HG03432 (cell line): ENCODE results near the gene TSHZ2.
"Not testable (repeated sequence)": the region's sequence is repeated elsewhere in the genome, so short reads cannot be mapped to it uniquely, and the experiment has no call there.

Experiments used
- ATAC-seq: cut with Tn5 transposase; IDR thresholded peaks from one replicate; pipeline ENCODE4 v1.9.1; 2021; ENCODE audit warnings: mild to moderate bottlenecking, moderate library complexity; ENCODE audit not compliant: unreplicated experiment

Gene TSHZ2

DNA sequence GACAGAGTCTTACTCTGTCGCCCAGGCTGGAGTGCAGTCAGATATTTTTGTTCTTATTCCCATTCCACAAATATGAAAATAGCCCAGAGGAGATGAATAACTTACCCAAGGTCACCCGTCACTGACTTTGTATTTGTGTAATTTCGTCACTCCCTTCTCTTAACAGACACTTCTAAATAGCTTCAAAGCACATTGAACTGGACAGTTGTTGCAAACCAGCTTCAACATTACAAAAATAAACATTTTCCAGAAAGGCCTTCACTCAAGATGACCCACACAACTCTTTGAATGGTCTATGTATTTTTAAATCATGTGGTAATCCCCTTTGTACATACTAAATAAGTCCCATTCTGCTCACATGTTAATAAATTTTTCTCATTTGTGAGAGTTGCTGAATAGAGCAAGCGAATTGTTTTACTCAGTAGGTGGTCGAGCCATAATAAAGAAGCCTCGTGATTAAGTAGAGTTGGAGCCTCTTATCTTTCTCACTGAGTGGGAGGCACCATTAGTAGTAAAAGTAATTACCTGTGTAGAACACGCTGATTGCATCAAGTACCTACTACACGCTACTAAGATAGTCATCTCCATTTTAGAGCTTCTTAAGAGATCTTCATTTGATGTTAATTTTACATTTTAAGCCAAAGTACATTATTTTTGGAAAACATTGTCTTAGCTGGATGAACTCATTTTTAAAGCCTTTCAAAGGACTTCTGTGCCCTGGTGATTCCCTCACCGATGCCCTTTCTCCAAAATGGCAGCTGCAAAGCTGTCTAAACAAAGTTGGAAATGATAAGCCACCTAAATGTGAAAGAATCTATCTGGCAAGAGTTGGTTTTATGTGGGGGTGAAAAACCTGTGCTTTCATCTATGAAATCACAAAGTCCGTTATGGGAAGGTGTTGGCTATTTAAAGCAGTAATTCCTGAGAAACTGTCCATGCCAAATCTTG is 110.0 kb downstream of the TSHZ2 start:
- no peak for ATAC-seq

DNA sequence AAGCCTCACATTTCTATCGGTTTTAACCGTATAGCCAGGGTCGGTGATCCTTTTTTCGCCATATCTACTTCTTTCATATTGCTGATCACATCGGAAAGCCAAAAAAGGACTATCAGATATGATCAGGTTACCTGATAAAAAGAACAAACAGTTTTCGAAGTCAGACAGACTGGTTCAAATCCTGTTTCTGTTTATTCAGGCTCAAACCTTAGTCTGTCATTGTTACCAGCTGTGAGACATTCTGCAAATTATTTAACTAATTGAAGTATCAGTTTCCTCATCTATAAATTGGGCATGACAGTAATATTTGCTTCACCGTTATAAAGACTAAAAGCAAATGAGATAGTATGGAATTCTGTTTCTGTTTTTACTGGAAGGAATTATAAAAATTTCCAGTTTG is 111.3 kb downstream of the TSHZ2 start:
- no peak for ATAC-seq

DNA sequence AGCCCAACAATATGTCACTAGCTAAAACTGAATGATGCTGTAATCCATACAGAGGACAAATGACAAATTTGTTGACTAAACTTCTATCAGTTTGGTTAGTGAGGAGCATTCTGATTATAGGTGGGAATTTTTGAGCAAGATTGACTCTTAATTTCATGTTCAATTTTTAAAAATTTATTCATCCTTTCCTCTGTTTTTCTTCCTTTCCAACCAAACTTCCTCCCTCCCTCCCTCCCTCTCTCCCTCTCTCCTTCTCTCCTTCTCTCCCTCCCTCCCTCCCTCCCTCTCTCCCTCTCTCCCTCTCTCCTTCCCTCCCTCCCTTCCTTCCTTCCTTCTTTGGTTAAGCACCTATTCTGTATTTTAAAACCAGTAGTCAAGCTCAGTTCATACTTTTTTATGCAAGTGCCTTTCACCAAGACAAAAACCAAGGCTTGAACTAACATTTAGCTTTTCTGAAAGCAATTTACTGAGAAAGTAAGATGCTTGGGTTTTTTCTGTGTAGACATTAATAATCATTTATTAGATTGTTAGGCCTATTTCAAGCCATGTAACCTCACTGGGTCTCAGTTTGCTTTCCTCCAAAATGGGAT is 112.3 kb downstream of the TSHZ2 start:
- ATAC-seq: no peak

DNA sequence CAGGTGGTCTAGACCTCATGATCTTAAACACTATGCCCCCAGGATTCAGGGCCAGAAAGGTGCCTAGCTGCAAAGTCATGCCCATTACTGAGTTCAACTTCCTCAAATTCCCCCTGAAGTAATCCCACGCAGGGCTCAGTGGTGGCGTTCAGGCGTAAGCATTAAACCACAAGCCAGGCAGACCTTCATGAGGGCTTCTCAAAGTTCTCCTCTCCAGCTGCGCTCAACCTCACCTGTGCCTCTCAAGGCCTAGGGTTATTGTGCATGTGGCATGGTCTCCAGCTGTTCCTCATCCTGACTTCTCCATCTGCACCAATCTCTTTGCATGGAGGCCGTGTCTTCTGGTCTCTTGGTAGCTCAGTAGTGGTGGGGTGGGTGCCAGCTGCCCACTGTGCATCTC is 113.6 kb downstream of the TSHZ2 start:
- ATAC-seq: no peak

DNA sequence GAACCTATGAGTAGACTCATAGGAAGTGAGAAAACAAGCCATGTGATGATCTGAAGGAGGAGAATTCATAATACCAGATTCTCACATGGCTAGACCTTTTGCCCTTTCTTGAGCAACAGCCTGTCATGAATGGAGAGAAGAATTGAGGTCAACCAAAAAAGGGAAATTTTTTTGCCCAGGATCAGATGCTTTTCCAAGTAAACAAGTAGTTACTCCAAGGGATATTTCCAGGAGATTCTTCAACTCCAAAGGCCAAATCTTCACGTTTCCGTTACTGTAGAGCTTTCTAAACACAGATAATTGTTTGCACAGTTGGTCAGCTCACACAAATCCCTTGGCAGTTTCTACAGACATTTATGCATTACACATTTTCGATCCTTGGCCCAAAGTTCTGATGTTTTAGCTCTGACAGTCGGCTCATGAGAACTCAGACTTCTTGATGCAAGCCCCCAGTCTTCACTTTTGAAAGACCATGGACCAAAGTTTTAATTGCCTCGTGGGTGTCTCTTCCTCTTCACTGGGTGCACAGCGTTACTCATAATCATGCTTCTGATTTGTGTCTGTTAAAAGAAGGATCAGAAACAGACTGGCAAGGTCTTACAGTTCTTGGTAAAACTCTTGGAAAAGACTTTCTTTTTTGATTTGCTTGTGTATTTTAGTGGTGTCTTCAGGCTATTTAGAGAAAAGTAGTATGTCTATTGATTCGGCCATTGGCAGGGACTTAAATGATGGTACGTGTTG is 115.0 kb downstream of the TSHZ2 start:
- no peak for ATAC-seq

DNA sequence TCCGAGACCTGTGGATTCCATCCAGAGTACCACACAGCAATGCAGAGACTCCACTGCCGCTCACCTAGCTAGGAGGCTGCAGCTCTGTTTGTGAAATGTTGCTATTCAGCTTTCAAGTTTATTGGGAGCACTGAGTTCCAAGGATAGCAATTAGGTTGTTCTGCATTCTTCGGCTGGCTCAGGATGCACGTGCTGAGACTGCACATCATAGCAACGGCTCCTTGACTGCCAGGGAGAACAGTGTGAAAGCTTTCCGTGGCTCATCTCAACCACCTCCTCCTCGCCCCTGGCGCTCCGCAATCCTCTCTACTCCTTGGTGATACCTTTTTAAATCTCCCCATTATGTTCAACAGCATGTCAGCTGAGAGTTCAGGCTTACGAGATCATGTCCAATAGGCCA is 116.6 kb downstream of the TSHZ2 start:
- no peak for ATAC-seq

DNA sequence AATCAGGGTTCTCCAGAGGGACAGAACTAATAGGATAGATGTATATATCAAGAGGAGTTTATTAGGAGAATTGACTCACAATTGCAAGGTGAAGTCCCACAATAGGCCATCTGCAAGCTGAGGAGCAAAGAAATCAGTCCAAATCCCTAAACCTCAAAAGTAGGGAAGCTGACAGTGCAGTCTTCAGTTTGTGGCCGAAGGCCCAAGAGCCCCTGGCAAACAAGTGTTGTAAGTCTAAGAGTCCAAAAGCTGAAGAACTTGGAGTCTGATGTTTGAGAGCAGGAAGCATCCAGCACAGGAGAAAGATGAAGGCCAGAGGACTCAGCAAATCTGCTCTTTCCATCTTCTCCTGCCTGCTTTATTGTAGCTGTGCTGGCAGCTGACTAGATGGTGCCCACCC is 117.7 kb downstream of the TSHZ2 start:
- ATAC-seq: not testable (repeated sequence)

DNA sequence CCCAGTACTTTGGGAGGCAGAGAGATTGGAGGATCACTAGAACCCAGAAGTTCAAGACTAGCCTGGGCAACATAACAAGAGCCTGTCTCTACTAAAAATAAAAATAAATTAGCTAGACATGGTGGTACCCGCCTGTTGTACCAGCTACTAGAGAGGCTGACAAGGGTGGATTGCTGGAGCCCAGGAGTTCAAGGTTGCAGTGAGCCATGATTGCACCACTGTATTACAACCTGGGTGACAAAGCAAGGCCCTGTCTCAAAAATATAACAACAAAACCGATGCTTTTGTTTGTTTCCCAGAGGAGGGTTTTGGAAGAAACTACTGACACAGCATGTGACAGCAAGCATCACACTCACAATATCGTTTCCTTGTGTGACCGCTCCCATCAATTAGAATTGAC is 119.6 kb downstream of the TSHZ2 start:
- no peak for ATAC-seq

DNA sequence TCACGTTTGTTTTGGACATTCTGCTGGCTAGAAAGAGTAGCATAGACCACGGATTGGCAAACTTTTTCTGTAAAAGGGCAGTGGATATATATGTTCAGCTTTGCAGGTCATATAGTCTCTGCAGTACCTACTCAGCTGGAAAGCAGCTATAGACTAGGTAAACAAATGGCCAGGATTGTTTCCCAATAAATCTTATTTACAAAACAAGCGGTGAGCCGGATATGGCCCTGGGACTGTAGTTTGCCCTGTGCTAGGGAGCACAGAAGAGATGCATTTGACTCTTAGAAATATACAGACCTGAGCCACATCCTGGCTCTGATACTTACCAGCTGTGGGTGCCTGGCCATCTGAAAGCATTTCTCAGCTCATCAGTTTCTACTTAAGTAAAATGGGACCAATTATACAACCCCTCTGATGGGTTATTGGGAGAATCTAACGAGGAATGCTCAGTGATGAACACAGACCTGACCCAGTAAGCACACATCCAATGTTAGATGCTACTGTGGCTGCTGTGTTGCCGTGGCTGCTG is 120.7 kb downstream of the TSHZ2 start:
- ATAC-seq: no peak

DNA sequence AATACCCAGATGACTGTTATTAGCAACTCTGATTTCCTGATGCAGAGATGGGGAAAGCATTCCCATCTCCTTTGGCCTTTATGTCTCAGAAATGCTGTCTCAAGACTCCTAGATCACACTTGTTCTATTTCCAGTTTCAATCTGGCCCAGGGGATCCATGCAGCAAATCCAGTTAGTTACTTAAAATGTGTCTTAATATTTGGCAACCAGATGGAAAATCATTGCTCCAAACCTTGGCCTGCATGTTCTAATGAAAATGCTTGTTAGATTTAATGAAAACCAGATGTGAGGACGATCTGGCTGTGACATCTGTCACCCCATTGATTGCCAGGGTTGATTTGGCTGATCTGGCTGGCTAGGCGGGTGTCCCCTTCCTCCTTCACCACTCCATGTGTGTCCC is 125.2 kb downstream of the TSHZ2 start:
- no peak for ATAC-seq

DNA sequence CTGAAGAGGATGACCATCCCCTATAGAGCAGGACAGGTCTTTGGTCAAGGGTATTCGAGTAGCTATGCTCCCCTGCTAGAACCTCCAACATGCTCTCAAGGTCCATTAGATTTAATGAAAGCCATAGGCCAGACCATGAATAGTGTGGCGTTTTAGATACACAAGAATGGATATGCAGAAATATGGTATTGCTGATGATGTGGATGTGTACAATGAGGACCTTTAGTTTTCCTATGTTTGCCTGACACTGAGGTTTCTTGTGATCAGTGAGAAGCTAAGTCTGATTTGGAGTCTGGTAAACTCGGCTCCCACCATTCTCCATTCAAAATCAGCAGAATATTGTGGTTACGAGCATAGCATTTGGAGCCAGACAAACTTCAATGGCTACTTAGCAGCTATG is 125.6 kb downstream of the TSHZ2 start:
- no peak for ATAC-seq

DNA sequence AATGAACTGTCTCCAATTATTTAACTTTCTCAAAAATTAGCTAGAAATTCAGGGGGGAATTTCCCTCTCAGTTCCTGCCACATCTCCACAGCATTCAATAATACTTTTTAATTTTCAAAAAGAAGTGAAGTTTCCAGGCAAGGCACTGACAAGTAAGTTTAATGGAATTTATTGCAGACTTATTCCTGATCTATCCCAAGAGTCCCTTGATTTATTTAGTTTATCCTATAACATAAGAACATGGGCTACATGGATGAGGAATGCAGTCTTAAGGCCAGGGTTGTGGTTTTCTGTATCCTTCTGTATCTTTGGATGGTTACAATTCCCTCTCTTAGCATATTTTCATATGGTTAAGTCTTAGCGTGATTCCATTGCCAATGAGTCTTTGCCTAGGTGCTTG is 126.5 kb downstream of the TSHZ2 start:
- no peak for ATAC-seq

DNA sequence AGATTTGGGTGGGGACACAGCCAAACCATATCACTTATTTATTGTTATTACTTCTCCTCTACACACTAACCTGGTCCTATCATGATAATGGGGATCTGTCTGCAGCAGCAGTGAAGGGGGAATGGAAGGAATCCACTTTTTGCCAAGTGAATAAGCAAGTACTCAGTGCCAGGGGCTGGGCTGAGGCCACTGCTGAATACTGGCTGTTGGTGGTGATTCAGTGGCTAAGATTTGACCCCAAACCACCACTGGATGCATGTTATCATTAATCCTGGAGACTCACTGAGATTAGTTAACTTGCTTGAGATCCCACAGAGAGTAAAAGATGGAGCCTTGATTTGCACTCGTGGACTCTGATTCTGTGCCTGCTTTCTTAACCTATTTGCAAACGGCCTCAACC is 127.7 kb downstream of the TSHZ2 start:
- ATAC-seq: no peak

DNA sequence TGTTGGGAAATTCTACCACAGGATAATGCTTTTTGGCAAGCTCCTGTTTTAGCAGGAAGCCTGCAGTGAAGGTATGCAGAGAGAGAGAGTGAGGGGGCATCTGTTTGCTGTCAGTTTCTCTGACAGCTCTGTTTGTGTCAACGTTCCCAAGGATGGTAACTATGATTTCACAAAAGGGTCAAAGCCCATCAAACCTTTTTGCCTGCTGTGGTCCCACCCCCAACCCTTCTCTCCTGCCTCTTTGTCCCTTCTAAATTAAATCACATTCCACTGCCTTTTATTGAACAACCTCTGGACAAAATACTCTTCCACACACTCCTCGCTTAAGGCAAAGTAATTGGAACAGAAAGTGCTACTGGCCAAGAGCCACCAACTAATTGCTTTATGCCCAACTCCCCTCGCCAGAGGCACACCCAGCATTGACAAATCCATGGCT is 128.3 kb downstream of the TSHZ2 start:
- ATAC-seq: no peak

DNA sequence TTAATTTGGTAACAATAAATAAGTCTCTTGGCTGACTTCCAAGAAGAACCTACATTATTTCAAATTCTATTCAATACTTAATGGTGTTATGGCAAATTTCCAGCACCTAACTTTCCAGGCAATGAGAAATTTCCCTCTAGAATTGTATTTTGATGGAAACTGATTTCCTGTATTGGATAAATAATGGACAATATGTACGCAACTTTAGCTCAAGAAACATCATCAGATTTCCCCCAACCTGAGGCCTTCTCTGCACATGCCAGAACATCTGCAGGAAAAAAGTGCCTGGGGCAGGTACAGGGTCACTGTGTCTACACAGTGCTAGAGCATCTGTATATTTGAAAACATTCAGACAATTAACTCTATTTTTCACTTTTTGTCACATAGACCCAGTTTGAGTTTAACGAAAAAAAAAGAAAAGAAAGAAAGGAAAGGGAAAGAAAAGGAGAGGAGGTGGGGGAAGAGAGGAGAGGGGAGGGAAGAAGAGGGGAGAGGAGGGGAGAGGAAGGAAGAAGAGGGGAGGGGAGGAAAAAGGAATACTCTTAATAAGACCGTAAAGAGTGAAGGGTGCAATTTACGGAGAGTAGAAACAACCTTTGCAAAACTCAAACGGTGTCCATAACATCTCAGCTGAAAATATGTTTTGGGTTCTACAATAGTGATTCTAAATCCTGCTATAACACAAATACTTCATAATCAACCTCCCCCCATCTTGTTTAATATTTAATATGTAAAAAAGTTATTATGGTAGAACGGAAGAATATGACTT is 130.0 kb downstream of the TSHZ2 start:
- no peak for ATAC-seq

DNA sequence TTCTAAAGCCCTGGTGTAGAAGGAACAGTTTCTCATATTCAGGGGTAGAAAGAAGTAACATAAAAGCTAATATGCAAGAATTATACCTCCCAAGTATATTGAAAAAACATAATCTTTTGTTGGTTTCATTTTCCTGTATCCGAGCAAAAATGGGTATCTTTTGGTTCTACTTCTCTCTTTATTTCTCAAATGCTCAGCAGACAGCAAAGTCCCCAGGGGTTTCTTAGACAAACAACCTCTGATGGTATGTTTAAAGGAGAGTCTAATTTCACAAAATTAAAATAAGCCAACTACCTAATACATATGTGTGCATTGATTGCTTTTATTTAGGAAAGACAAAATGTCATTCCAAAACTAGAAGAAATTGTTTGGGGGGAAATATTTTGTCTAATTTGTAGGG is 131.0 kb downstream of the TSHZ2 start:
- ATAC-seq: no peak

DNA sequence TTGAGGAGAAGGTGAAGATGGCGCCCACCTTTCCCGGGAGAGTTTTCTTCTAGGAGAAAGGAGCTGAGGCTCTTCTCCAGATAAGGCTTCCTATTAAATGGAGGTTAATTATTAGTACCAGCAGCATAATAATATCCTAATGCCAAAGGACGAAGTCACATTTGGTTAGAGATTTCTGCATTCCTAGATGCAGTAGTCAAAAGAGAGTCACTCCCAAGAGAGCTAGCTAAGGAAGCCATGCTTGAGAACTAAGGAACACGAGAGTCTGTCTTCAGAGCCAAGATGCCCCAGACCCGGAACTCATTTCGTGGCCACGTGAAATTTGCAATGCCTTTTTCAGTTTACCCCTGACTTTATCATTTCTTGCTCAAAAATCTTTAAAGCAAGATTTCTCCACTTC is 132.7 kb downstream of the TSHZ2 start:
- ATAC-seq: no peak

DNA sequence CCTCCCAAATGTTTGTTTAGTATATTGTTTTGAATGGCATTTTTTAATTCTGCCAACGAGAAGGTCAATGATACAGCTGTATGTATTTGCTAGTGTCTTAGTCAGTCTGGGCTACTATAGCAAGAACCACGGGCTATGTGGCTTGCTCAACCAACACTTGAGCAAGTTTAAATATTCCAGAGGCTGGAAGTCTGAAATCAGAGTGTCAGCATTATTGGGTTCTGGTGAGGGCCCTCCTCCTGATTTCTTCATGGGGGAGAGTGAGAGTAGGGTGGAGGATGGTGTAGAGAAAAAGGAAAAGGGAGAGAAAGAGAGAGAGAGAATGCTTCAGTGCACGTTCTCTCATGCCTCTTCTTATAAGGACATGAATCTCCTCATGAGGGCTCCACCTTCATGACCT is 144.6 kb downstream of the TSHZ2 start:
- no peak for ATAC-seq

DNA sequence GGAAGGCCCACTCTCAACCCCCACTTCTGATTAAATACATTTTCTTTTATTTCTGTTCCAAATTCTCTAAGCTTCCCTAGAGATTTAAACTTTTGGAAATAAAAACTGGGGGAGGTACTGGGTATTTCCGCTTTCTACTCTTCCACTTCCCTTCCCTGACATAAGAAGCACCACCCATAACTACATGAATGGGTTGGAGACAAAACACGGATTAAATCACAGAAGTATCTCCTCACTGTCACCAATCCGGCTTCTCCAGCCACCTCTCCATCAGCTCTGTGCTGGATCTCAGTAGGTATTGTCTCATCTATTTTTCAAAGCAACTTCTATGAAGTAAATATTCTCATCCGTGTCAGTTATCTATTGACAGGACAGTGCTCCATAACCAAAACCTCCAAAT is 150.7 kb downstream of the TSHZ2 start:
- no peak for ATAC-seq

DNA sequence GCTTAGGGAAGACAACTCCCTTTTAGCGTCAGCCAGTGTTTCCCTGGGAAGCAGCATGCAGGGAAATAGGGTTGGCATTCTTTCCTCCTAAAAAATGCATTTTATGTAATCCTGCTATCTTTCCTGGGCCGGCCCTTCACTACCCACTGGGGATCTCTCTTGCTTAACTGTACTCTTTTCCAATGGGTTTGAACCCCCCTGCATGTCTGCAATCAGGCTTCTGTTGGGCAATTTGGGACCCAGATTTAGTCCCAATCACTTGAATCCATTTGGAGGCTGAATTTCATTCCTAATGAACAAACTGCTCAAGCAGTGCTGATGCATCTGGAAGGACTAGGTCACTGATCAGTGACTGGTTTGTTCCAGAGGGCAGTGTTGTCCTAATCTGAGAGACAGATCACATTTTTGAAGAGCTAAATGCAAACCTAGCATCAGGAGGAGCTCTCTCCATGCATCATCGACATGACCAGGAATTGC is 152.0 kb downstream of the TSHZ2 start:
- ATAC-seq: no peak

DNA sequence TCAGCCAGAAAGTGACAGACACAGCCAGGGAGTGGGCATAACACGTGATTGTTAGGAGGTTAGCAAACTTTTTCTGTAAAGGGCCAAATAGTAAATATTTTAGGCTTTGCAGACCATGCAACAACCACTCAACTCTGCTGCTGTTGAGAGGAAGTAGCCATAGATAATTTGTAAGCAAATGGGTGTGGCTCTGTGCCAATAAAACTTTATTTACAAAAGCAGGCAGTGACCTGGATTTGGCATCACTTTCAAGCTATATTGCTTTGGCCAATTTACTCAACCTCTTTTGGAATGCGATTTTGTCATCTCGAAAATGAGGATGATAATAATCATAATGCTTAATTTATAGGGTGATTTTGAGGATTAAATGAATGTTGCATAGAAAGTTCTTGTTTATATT is 152.6 kb downstream of the TSHZ2 start:
- no peak for ATAC-seq
